Mesenteric fat pad (tissue), 1 donor: ENCODE results near the gene FLNB. TPM values are rescaled to one million over a fixed set of nuclear protein-coding genes. Genes with fewer than 3 reads are reported as not detected.
A peak's percentile ranks its signal among the peaks of the same experiment; 100 is the strongest.

Experiments used
- DNase-seq: peaks from one replicate; pipeline ENCODE4 v3.0.0-alpha.2; 2020; ENCODE audit warnings: low spot score
- total RNA-seq: library from RNA; stranded (reverse); fragmentation: NEBNext Ultra II Directional; extraction: Animal tissue kit (Norgen Biotek cat#: 25700); gene quantifications from one replicate; pipeline ENCODE4 v1.2.1, GENCODE V29; 2021
- donor health status: DM: yes; HTN: yes; CAD: no.

The FLNB gene
- total RNA-seq, 1 donor from 2014 or later, result 96.3 TPM

GRCh38 chr3:58177747-58178527 is 169.7 kb downstream of the FLNB start:
- DNase-seq, result peak; percentile 97

GRCh38 chr3:58178528-58179234 is 170.5 kb downstream of the FLNB start:
- no peak for DNase-seq

GRCh38 chr3:58179235-58180098 is 171.2 kb downstream of the FLNB start:
- no peak for DNase-seq

GRCh38 chr3:58180099-58180880 is 172.1 kb downstream of the FLNB start:
- no peak for DNase-seq

GRCh38 chr3:58180940-58181587 is 172.8 kb downstream of the FLNB start:
- no peak for DNase-seq

- DNase-seq, result no peak
These were observed 175.0 kb downstream of the FLNB start for GRCh38 chr3:58183221-58183620.

- DNase-seq, result no peak
These were observed 175.7 kb downstream of the FLNB start for GRCh38 chr3:58183891-58184290.

- no peak for DNase-seq
These were observed 176.2 kb downstream of the FLNB start for GRCh38 chr3:58184309-58184981.

GRCh38 chr3:58184982-58185360 is 176.7 kb downstream of the FLNB start:
- DNase-seq, result no peak

- DNase-seq, result no peak
These were observed 179.9 kb downstream of the FLNB start for GRCh38 chr3:58188173-58188564.

GRCh38 chr3:58188921-58189451 is 180.8 kb downstream of the FLNB start:
- DNase-seq, result no peak

GRCh38 chr3:58189691-58190090 is 181.5 kb downstream of the FLNB start:
- no peak for DNase-seq

- DNase-seq, result no peak
These were observed 182.1 kb downstream of the FLNB start for GRCh38 chr3:58190291-58190690.

GRCh38 chr3:58190882-58191281 is 182.7 kb downstream of the FLNB start:
- no peak for DNase-seq

GRCh38 chr3:58191361-58191991 is 183.3 kb downstream of the FLNB start:
- no peak for DNase-seq

GRCh38 chr3:58192069-58192468 is 183.8 kb downstream of the FLNB start:
- DNase-seq, result no peak

- DNase-seq, result no peak
These were observed 185.6 kb downstream of the FLNB start for GRCh38 chr3:58193682-58194407.

GRCh38 chr3:58197588-58197987 is 189.4 kb downstream of the FLNB start:
- no peak for DNase-seq
